HepG2 (cell line): ENCODE results near the gene SLC35A3. TPM values are rescaled to one million over a fixed set of nuclear protein-coding genes. Genes with fewer than 3 reads are reported as not detected.

ENCODE experiments used
- POLR2A ChIP-seq, 2 experiments: IDR thresholded peaks; 2 replicates each; pipeline ENCODE4 v1.6.1; 2011; ENCODE audit warnings: low read depth in 2 of 2, low read length in 2 of 2, mild to moderate bottlenecking in 1 of 2, moderate library complexity in 1 of 2; ENCODE audit not compliant: insufficient read depth in 1 of 2
- REXO4 ChIP-seq: sonication (generic); formaldehyde crosslinking; IDR thresholded peaks from 2 replicates; pipeline ENCODE4 v1.8.0; 2022; ENCODE audit warnings: missing genetic modification reagents, mild to moderate bottlenecking, borderline replicate concordance
- TEAD2 ChIP-seq: sonication (generic); formaldehyde crosslinking; IDR thresholded peaks from 2 replicates; pipeline ENCODE4 v1.9.0; 2021; ENCODE audit warnings: missing genetic modification reagents
- ZBTB7A ChIP-seq: sonication (generic); formaldehyde crosslinking; IDR thresholded peaks from 2 replicates; pipeline ENCODE4 v1.8.0; 2022; ENCODE audit warnings: mild to moderate bottlenecking, missing genetic modification reagents
- ZNF17 ChIP-seq: sonication (generic); formaldehyde crosslinking; IDR thresholded peaks from 2 replicates; pipeline ENCODE4 v1.5.0; 2020; ENCODE audit warnings: mild to moderate bottlenecking, missing genetic modification reagents
- ZNF224 ChIP-seq: sonication (generic); formaldehyde crosslinking; IDR thresholded peaks from 2 replicates; pipeline ENCODE4 v1.5.0; 2020; ENCODE audit warnings: mild to moderate bottlenecking, missing genetic modification reagents
- ZNF260 ChIP-seq: sonication (generic); formaldehyde crosslinking; IDR thresholded peaks from 2 replicates; pipeline ENCODE4 v1.4.0; 2020; ENCODE audit warnings: missing genetic modification reagents, low read depth, mild to moderate bottlenecking, borderline replicate concordance
- ZNF383 ChIP-seq: sonication (generic); formaldehyde crosslinking; IDR thresholded peaks from 2 replicates; pipeline ENCODE4 v1.4.0; 2020; ENCODE audit warnings: missing genetic modification reagents, mild to moderate bottlenecking, borderline replicate concordance
- ZNF460 ChIP-seq: sonication (generic); formaldehyde crosslinking; IDR thresholded peaks from 2 replicates; pipeline ENCODE4 v1.5.1; 2020; ENCODE audit warnings: missing genetic modification reagents, mild to moderate bottlenecking, borderline replicate concordance
- ZNF510 ChIP-seq: sonication (generic); formaldehyde crosslinking; IDR thresholded peaks from 2 replicates; pipeline ENCODE4 v1.4.0; 2020; ENCODE audit warnings: low read depth, mild to moderate bottlenecking, missing genetic modification reagents
- polyA plus RNA-seq, 8 experiments: library from polyadenylated mRNA; depleted of rRNA in 3 of 8; stranded (reverse) in 7 of 8; unstranded in 1 of 8; fragments of >200 nt; fragmentation: Illumina TruSeq in 4 of 8; extraction: Trizol in 4 of 8; gene quantifications; 2 replicates each; pipeline versions ENCODE4 v1.2.1 to v1.2.3, GENCODE V29; 2011 to 2016; ENCODE audit warnings: low read depth in 4 of 8, missing spikeins in 1 of 8, mixed read lengths in 1 of 8; ENCODE audit not compliant: insufficient read depth in 1 of 8
- total RNA-seq, 5 experiments: library from RNA; depleted of rRNA; stranded (reverse); fragments of >200 nt; fragmentation: Illumina TruSeq; extraction: Trizol; gene quantifications; 2 replicates each; pipeline ENCODE4 v1.2.3, GENCODE V29; 2016; ENCODE audit warnings: low read depth in 1 of 5
- TF ChIP-seq, protein P1 (sequence below): sonication (generic); formaldehyde crosslinking; IDR thresholded peaks from 2 replicates; pipeline ENCODE4 v1.5.0; 2020; ENCODE audit warnings: missing genetic modification reagents
- TF ChIP-seq, protein P2 (sequence below): IDR thresholded peaks from 2 replicates; pipeline ENCODE4 v1.6.1; 2012; ENCODE audit warnings: low read depth, low read length, improper control_type of control experiment
- TF ChIP-seq, protein P3 (sequence below): sonication (generic); formaldehyde crosslinking; IDR thresholded peaks from 2 replicates; pipeline ENCODE4 v1.4.0; 2020; ENCODE audit warnings: missing genetic modification reagents, borderline replicate concordance
- TF ChIP-seq, protein P4 (sequence below): sonication (generic); formaldehyde crosslinking; conservative IDR thresholded peaks from 2 replicates; pipeline ENCODE4 v1.4.0; 2020; ENCODE audit warnings: missing genetic modification reagents
- TF ChIP-seq, protein P5 (sequence below): sonication (generic); formaldehyde crosslinking; IDR thresholded peaks from 2 replicates; pipeline ENCODE4 v1.5.1; 2020; ENCODE audit warnings: mild to moderate bottlenecking, moderate library complexity, missing genetic modification reagents
- TF ChIP-seq, protein P6 (sequence below): sonication (generic); formaldehyde crosslinking; IDR thresholded peaks from 2 replicates; pipeline ENCODE4 v1.5.0; 2020; ENCODE audit warnings: missing genetic modification reagents
- TF ChIP-seq, protein P7 (sequence below): sonication (generic); formaldehyde crosslinking; IDR thresholded peaks from 2 replicates; pipeline ENCODE4 v1.5.0; 2020; ENCODE audit warnings: missing genetic modification reagents
- TF ChIP-seq, protein P8 (sequence below): sonication (generic); formaldehyde crosslinking; IDR thresholded peaks from 2 replicates; pipeline ENCODE4 v1.8.0; 2022; ENCODE audit warnings: mild to moderate bottlenecking, missing genetic modification reagents, moderate library complexity

Gene SLC35A3
- total and polyA plus RNA-seq, 2 of the 13 experiments (the other 11 are each of a cell fraction or from before 2014, with no cell fraction given): 11.2 to 24.9 TPM

DNA sequence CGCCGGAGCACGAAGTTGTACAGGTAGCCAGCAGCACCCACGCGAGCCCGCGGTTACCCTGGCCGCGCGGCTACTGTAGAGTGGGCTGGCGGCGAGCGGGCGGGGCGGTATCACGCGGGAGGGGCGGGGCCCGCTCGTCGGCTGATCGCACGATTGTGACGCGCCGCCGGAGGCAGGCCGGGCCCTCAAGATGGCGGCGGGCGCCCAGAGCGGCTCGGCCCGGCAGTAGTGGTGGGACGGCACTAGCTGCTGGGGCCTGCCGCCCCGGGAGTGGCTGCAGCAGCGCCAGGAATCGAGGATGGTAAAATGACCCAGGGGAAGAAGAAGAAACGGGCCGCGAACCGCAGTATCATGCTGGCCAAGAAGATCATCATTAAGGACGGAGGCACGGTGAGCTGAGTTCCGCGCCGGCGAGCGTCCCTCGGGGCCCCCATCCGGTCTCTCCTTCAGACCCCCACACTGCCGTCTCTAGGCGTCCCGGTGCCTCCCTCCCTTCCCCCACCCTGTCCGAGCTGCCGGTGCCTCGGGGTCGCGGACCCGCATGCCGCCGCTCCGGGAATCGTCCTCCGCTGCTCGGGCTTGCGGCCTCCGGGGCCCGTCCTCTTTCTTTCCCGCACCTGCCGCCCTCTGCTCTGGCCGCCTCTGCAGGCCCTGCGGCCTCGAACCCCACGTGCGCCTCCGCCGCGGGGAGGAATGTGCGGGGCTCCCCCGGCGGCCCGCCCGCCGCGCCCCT is 68.3 kb downstream of the SLC35A3 start (continued):
- TF ChIP-seq ZNF383 (CRISPR knock-in tag) (no peak), ZBTB7A (no peak), REXO4 (no peak), ZNF224 (CRISPR knock-in tag) (no peak), ZNF460 (CRISPR knock-in tag) (no peak), ZNF260 (CRISPR knock-in tag) (no peak), ZNF510 (CRISPR knock-in tag) (no peak), POLR2A (IDR thresholded peaks at IDR 0.05; ENCODE audit: insufficient read depth in 1 of 2, low read depth in 2 of 2, low read length in 2 of 2) (peak; percentile 94 to 97), ZNF17 (CRISPR knock-in tag) (no peak), TEAD2 (no peak)
- TF ChIP-seq, protein P1, sequence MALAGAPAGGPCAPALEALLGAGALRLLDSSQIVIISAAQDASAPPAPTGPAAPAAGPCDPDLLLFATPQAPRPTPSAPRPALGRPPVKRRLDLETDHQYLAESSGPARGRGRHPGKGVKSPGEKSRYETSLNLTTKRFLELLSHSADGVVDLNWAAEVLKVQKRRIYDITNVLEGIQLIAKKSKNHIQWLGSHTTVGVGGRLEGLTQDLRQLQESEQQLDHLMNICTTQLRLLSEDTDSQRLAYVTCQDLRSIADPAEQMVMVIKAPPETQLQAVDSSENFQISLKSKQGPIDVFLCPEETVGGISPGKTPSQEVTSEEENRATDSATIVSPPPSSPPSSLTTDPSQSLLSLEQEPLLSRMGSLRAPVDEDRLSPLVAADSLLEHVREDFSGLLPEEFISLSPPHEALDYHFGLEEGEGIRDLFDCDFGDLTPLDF (CRISPR knock-in tag): 0 out of 2 replicates have a peak, but pooled peaks have one; percentile 47
- TF ChIP-seq, protein P2, sequence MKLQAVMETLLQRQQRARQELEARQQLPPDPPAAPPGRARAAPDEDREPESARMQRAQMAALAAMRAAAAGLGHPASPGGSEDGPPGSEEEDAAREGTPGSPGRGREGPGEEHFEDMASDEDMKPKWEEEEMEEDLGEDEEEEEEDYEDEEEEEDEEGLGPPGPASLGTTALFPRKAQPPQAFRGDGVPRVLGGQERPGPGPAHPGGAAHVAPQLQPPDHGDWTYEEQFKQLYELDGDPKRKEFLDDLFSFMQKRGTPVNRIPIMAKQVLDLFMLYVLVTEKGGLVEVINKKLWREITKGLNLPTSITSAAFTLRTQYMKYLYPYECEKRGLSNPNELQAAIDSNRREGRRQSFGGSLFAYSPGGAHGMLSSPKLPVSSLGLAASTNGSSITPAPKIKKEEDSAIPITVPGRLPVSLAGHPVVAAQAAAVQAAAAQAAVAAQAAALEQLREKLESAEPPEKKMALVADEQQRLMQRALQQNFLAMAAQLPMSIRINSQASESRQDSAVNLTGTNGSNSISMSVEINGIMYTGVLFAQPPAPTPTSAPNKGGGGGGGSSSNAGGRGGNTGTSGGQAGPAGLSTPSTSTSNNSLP: no peak
- TF ChIP-seq, protein P3, sequence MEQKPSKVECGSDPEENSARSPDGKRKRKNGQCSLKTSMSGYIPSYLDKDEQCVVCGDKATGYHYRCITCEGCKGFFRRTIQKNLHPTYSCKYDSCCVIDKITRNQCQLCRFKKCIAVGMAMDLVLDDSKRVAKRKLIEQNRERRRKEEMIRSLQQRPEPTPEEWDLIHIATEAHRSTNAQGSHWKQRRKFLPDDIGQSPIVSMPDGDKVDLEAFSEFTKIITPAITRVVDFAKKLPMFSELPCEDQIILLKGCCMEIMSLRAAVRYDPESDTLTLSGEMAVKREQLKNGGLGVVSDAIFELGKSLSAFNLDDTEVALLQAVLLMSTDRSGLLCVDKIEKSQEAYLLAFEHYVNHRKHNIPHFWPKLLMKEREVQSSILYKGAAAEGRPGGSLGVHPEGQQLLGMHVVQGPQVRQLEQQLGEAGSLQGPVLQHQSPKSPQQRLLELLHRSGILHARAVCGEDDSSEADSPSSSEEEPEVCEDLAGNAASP (CRISPR knock-in tag): peak; percentile 24; the same call in 1 of the 2 replicates
- TF ChIP-seq, protein P4, sequence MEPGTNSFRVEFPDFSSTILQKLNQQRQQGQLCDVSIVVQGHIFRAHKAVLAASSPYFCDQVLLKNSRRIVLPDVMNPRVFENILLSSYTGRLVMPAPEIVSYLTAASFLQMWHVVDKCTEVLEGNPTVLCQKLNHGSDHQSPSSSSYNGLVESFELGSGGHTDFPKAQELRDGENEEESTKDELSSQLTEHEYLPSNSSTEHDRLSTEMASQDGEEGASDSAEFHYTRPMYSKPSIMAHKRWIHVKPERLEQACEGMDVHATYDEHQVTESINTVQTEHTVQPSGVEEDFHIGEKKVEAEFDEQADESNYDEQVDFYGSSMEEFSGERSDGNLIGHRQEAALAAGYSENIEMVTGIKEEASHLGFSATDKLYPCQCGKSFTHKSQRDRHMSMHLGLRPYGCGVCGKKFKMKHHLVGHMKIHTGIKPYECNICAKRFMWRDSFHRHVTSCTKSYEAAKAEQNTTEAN: peak; percentile 68
- TF ChIP-seq, protein P5, sequence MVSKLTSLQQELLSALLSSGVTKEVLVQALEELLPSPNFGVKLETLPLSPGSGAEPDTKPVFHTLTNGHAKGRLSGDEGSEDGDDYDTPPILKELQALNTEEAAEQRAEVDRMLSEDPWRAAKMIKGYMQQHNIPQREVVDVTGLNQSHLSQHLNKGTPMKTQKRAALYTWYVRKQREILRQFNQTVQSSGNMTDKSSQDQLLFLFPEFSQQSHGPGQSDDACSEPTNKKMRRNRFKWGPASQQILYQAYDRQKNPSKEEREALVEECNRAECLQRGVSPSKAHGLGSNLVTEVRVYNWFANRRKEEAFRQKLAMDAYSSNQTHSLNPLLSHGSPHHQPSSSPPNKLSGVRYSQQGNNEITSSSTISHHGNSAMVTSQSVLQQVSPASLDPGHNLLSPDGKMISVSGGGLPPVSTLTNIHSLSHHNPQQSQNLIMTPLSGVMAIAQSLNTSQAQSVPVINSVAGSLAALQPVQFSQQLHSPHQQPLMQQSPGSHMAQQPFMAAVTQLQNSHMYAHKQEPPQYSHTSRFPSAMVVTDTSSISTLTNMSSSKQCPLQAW (CRISPR knock-in tag): peak; percentile 84; the same call in 1 of the 2 replicates
- TF ChIP-seq, protein P6, sequence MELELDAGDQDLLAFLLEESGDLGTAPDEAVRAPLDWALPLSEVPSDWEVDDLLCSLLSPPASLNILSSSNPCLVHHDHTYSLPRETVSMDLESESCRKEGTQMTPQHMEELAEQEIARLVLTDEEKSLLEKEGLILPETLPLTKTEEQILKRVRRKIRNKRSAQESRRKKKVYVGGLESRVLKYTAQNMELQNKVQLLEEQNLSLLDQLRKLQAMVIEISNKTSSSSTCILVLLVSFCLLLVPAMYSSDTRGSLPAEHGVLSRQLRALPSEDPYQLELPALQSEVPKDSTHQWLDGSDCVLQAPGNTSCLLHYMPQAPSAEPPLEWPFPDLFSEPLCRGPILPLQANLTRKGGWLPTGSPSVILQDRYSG (CRISPR knock-in tag): peak; percentile 44; the same call in 1 of the 2 replicates
- TF ChIP-seq, protein P7, sequence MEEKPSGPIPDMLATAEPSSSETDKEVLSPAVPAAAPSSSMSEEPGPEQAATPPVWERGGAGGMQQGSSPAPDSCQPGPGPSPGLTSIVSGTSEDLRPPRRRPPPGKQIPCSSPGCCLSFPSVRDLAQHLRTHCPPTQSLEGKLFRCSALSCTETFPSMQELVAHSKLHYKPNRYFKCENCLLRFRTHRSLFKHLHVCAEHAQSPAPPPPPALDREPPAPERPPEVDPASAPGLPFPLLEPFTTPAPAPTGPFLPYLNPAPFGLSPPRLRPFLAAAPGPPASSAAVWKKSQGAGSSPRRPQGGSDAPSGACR (CRISPR knock-in tag): 0 out of 2 replicates have a peak, but pooled peaks have one; percentile 52
- TF ChIP-seq, protein P8, sequence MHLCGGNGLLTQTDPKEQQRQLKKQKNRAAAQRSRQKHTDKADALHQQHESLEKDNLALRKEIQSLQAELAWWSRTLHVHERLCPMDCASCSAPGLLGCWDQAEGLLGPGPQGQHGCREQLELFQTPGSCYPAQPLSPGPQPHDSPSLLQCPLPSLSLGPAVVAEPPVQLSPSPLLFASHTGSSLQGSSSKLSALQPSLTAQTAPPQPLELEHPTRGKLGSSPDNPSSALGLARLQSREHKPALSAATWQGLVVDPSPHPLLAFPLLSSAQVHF (CRISPR knock-in tag): 0 out of 2 replicates have a peak, but pooled peaks have one; percentile 33
